HepG2 (cell line): Measurements from ENCODE around the gene CSNK1G1. TPM values are rescaled to one million over a fixed set of nuclear protein-coding genes. Genes with fewer than 3 reads are reported as not detected.

Experiments
- ATAC-seq: fragments of 200-7000 bp; cut with Tn5 transposase; 3 replicates; pipeline ENCODE4 v1.9.1; 2020; ENCODE audit warnings: mild to moderate bottlenecking, moderate library complexity
- BruUV-seq: library from RNA; stranded (reverse); fragments of 400-500 nt; replicated peaks from 2 replicates; lab custom pipeline; 2021; lab: Mats Ljungman, UMichigan
- CTCF ChIA-PET: fragments of 300-600 bp; formaldehyde crosslinking; extraction: SDS; loops from one replicate; lab custom pipeline; 2021; ENCODE audit warnings: low total read pairs, inconsistent platforms, low intra/inter-chr PET ratio; lab: Yijun Ruan, JAX
- POLR2A ChIA-PET: fragments of 350-600 bp; sonication (Branson Sonifier 250); formaldehyde crosslinking; loops from one replicate; lab custom pipeline; 2020; ENCODE audit warnings: antibody characterized with exemption, inconsistent platforms; lab: Yijun Ruan, JAX
- DNase-seq: peaks from one replicate; pipeline ENCODE4 v3.0.0-alpha.2; 2015; ENCODE audit warnings: low spot score
- FAIRE-seq: peaks from 3 replicates; lab custom pipeline; 2011; peaks lifted over from hg19 to GRCh38; lab: Jason Lieb, UNC
- H2AFZ ChIP-seq: one replicate; pipeline ENCODE4 v1.6.1; 2011; ENCODE audit warnings: low read length, inconsistent platforms
- H3K27ac ChIP-seq: fragments of 300-600 bp; 3 replicates; pipeline ENCODE4 v1.8.0; 2011; ENCODE audit warnings: mixed run types, mild to moderate bottlenecking, mixed read lengths, low read length, inconsistent platforms; ENCODE audit not compliant: insufficient read depth; ENCODE audit errors: extremely low read length
- H3K27me3 ChIP-seq, 2 experiments: fragments of 200-600 bp in 1 of 2; 2 replicates in 1 of 2; 3 replicates in 1 of 2; pipeline versions ENCODE4 v1.6.0 to v1.8.0; 2011; ENCODE audit warnings: low read length in 2 of 2, mild to moderate bottlenecking in 2 of 2, moderate library complexity in 2 of 2, inconsistent platforms in 1 of 2; ENCODE audit not compliant: insufficient read depth in 2 of 2, control insufficient read depth in 1 of 2
- H3K36me3 ChIP-seq, 2 experiments: fragments of 200-600 bp in 1 of 2; replicated peaks in 1 of 2; 2 replicates in 1 of 2; 3 replicates in 1 of 2; pipeline versions ENCODE4 v1.5.1 to v1.8.0; 2011; ENCODE audit warnings: low read length in 2 of 2, inconsistent platforms in 1 of 2; ENCODE audit not compliant: insufficient read depth in 2 of 2, control insufficient read depth in 1 of 2
- H3K4me1 ChIP-seq: 2 replicates; pipeline ENCODE4 v1.5.1; 2012; ENCODE audit warnings: low read length, inconsistent platforms; ENCODE audit not compliant: insufficient read depth
- H3K4me2 ChIP-seq: 2 replicates; pipeline ENCODE4 v1.6.0; 2011; ENCODE audit warnings: low read depth, low read length, inconsistent platforms
- H3K4me3 ChIP-seq, 3 experiments: fragments of 200-600 bp in 1 of 3; sonication (generic), shearing (Covaris generic) in 1 of 3; replicated peaks in 1 of 3; 2 replicates each; pipeline ENCODE4 v1.5.1; 2011 to 2016; ENCODE audit warnings: low read length in 3 of 3, inconsistent platforms in 2 of 3, low read depth in 2 of 3, mild to moderate bottlenecking in 2 of 3, control low read depth in 1 of 3, mixed read lengths in 1 of 3; ENCODE audit not compliant: insufficient read depth in 1 of 3
- H3K79me2 ChIP-seq: one replicate; pipeline ENCODE4 v1.6.1; 2011; ENCODE audit warnings: low read length, inconsistent platforms; ENCODE audit not compliant: insufficient read depth
- H3K9ac ChIP-seq: 2 replicates; pipeline ENCODE4 v1.6.0; 2011; ENCODE audit warnings: mild to moderate bottlenecking, low read depth, low read length, inconsistent platforms; ENCODE audit not compliant: insufficient read depth
- H3K9me3 ChIP-seq: 2 replicates; pipeline ENCODE4 v1.5.1; 2012; ENCODE audit warnings: mild to moderate bottlenecking, low read length
- H4K20me1 ChIP-seq: 2 replicates; pipeline ENCODE4 v1.6.0; 2011; ENCODE audit warnings: inconsistent platforms, mild to moderate bottlenecking, low read length, moderate library complexity; ENCODE audit not compliant: insufficient read depth
- ARHGAP35 ChIP-seq: sonication (generic); formaldehyde crosslinking; IDR thresholded peaks from 2 replicates; pipeline ENCODE4 v1.9.0; 2022; ENCODE audit warnings: mild to moderate bottlenecking, inconsistent platforms, moderate library complexity, missing genetic modification reagents, borderline replicate concordance
- CHD2 ChIP-seq: IDR thresholded peaks from 2 replicates; pipeline ENCODE4 v1.6.1; 2011; ENCODE audit warnings: low read depth, low read length, improper control_type of control experiment
- EEA1 ChIP-seq: sonication (generic); formaldehyde crosslinking; IDR thresholded peaks from 2 replicates; pipeline ENCODE4 v1.5.1; 2020; ENCODE audit warnings: mild to moderate bottlenecking, missing genetic modification reagents, borderline replicate concordance
- KDM5A ChIP-seq: fragments of 200-600 bp; sonication (generic); IDR thresholded peaks from 2 replicates; pipeline ENCODE4 v1.7.0; 2018; ENCODE audit warnings: antibody characterized with exemption, mild to moderate bottlenecking, low read length, borderline replicate concordance
- MBNL3 ChIP-seq: fragments of 250-450 bp; sonication (Bioruptor Pico); conservative IDR thresholded peaks from 2 replicates; pipeline ENCODE4 v1.8.0; 2022; ENCODE audit warnings: mild to moderate bottlenecking, inconsistent platforms
- NKX3-1 ChIP-seq: sonication (generic); formaldehyde crosslinking; IDR thresholded peaks from 2 replicates; pipeline ENCODE4 v1.5.0; 2020; ENCODE audit warnings: missing genetic modification reagents
- NRL ChIP-seq: sonication (generic); formaldehyde crosslinking; IDR thresholded peaks from 2 replicates; pipeline ENCODE4 v1.5.0; 2020; ENCODE audit warnings: missing genetic modification reagents, mild to moderate bottlenecking, moderate library complexity, borderline replicate concordance
- PHF21A ChIP-seq: sonication (generic); formaldehyde crosslinking; IDR thresholded peaks from 2 replicates; pipeline ENCODE4 v1.5.0; 2020; ENCODE audit warnings: mild to moderate bottlenecking, missing genetic modification reagents
- POGK ChIP-seq: sonication (generic); formaldehyde crosslinking; conservative IDR thresholded peaks from 2 replicates; pipeline ENCODE4 v1.8.0; 2022; ENCODE audit warnings: mild to moderate bottlenecking, moderate library complexity, missing genetic modification reagents
- SMAD3 ChIP-seq: sonication (generic); formaldehyde crosslinking; IDR thresholded peaks from 2 replicates; pipeline ENCODE4 v1.4.0; 2020; ENCODE audit warnings: missing genetic modification reagents
- SMC3 ChIP-seq: IDR thresholded peaks from 2 replicates; pipeline ENCODE4 v1.6.1; 2011; ENCODE audit warnings: low read length, improper control_type of control experiment
- U2AF1 ChIP-seq: fragments of 200-400 bp; formaldehyde crosslinking; optimal IDR thresholded peaks from 2 replicates; pipeline ENCODE3; 2017; ENCODE audit warnings: mild to moderate bottlenecking, low read depth, low read length
- ZBTB1 ChIP-seq: sonication (generic); formaldehyde crosslinking; IDR thresholded peaks from 2 replicates; pipeline ENCODE4 v1.4.0; 2020; ENCODE audit warnings: missing genetic modification reagents, borderline replicate concordance
- ZBTB7B ChIP-seq: sonication (generic); formaldehyde crosslinking; IDR thresholded peaks from 2 replicates; pipeline ENCODE4 v1.4.0; 2020; ENCODE audit warnings: missing genetic modification reagents
- ZEB1 ChIP-seq: IDR thresholded peaks from 2 replicates; pipeline ENCODE4 v1.6.1; 2012; ENCODE audit warnings: mild to moderate bottlenecking, low read depth, inconsistent platforms; ENCODE audit not compliant: insufficient replicate concordance
- ZFP36L2 ChIP-seq: sonication (generic); formaldehyde crosslinking; IDR thresholded peaks from 2 replicates; pipeline ENCODE4 v1.4.0; 2020; ENCODE audit warnings: missing genetic modification reagents
- ZNF12 ChIP-seq: sonication (generic); formaldehyde crosslinking; IDR thresholded peaks from 2 replicates; pipeline ENCODE4 v1.5.0; 2020; ENCODE audit warnings: missing genetic modification reagents
- ZNF138 ChIP-seq: sonication (generic); formaldehyde crosslinking; IDR thresholded peaks from 2 replicates; pipeline ENCODE4 v1.5.0; 2020; ENCODE audit warnings: mild to moderate bottlenecking, low read depth, missing genetic modification reagents
- ZNF24 ChIP-seq: fragments of 450-650 bp; IDR thresholded peaks from 2 replicates; pipeline ENCODE4 v1.6.1; 2017; ENCODE audit warnings: antibody characterized with exemption, mild to moderate bottlenecking
- ZNF569 ChIP-seq: sonication (generic); formaldehyde crosslinking; IDR thresholded peaks from 2 replicates; pipeline ENCODE4 v1.5.0; 2020; ENCODE audit warnings: mild to moderate bottlenecking, missing genetic modification reagents, moderate library complexity, borderline replicate concordance
- ZNF775 ChIP-seq: sonication (generic); formaldehyde crosslinking; IDR thresholded peaks from 2 replicates; pipeline ENCODE4 v1.4.0; 2020; ENCODE audit warnings: missing genetic modification reagents, mild to moderate bottlenecking, moderate library complexity, borderline replicate concordance
- ZNF891 ChIP-seq: sonication (generic); formaldehyde crosslinking; IDR thresholded peaks from 2 replicates; pipeline ENCODE4 v1.5.0; 2020; ENCODE audit warnings: mild to moderate bottlenecking, missing genetic modification reagents
- WGBS: methylation state at CpG from one replicate; pipeline ENCODE4 v1.1.6; 2017; ENCODE audit warnings: low lambda C conversion rate; 5-methylcytosine and 5-hydroxymethylcytosine counted together
- in situ Hi-C: cut with HindIII; loops from 2 replicates; pipeline ENCODE4 v1.10.0; 2017; ENCODE audit warnings: low pct_unique_long_range_greater_than_20kb; ENCODE audit not compliant: extremely low pct_ligation_motif_present
- intact Hi-C: fragments of 100-400 bp; cut with micrococcal nuclease; formaldehyde crosslinking; loops from one replicate; pipeline ENCODE4 v1.10.0; 2022; ENCODE audit not compliant: unreplicated experiment
- polyA plus RNA-seq, 8 experiments: library from polyadenylated mRNA; depleted of rRNA in 3 of 8; stranded (reverse) in 7 of 8; unstranded in 1 of 8; fragments of >200 nt; fragmentation: Illumina TruSeq in 4 of 8; extraction: Trizol in 4 of 8; gene quantifications; 2 replicates each; pipeline versions ENCODE4 v1.2.1 to v1.2.3, GENCODE V29; 2011 to 2016; ENCODE audit warnings: low read depth in 4 of 8, missing spikeins in 1 of 8, mixed read lengths in 1 of 8; ENCODE audit not compliant: insufficient read depth in 1 of 8
- total RNA-seq, 5 experiments: library from RNA; depleted of rRNA; stranded (reverse); fragments of >200 nt; fragmentation: Illumina TruSeq; extraction: Trizol; gene quantifications; 2 replicates each; pipeline ENCODE4 v1.2.3, GENCODE V29; 2016; ENCODE audit warnings: low read depth in 1 of 5

CSNK1G1 gene
- total and polyA plus RNA-seq, 2 of the 13 experiments (the other 11 are each of a cell fraction or from before 2014, with no cell fraction given), result 8.5 to 12.6 TPM

DNA sequence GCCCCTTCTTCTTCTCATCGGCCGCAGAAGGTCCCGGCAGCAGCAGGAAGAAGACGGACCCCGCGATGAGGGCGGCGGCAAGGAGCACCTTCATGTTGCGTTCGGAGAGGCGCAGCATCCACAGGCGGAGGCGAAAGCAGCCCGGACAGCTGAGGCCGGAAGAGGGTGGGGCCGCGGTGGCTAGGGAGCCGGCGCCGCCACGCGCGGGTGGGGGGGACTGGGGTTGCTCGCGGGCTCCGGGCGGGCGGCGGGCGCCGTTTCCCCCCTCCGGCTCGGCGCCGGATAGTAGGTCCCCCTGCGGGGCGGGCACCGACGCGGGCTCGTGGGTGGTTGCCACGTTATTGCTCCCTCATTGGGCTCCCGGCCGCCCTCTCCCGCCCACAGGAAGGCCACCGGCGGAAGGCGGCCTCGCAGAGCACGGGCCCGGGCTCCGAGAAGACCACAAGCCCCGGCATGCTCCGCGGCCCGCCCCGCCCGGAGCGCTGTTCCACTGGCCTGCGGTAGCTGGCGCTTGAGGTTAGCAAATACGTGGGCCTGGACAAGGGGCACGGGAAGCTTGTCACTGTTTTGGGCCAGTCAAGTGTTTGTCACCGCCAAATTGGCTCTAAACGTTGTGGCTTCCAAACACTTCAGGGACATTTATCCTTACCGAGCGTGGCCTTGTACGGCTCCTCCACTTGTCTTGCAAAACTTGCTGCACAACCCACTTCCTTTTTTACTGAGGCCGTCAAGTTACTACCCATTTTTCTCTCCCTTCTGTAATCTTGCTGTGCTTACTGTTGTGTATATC, 192.9 kb downstream of the CSNK1G1 start, which contains the start of gene PPIB (continued):
- peak; percentile 62; the same call in 1 of the 2 replicates for TF ChIP-seq POGK (CRISPR knock-in tag)
- TF ChIP-seq ZNF569 (CRISPR knock-in tag), result no peak
- TF ChIP-seq SMC3, result no peak
- no peak for TF ChIP-seq ZBTB1 (CRISPR knock-in tag)
- TF ChIP-seq EEA1 (CRISPR knock-in tag), result no peak
- TF ChIP-seq ZNF24, result no peak
- TF ChIP-seq ZFP36L2, result no peak; the same call in 1 of the 2 replicates

DNA sequence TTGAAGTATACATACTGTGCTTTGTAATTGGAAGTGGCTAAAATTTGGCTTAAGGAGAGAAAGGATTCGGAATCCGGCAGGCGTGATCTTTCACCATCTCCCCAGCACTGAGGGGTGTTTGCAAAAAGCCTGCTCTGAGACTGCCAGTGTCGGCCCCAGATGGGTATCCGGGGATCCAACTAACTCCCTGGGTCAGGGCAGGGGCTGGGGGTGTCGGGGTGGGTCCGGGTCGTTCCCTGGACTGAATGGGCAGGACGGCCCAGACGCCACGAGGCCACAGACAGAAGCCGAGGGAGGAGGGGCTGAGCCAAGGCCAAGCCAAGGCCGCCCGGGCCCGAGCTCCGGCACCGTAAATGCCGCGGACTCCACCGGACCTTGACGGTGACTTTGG, 193.5 kb downstream of the CSNK1G1 start:
- peaks cover 18 to 31% of the 10 kb centered on the region in 2 experiments for H3K36me3 ChIP-seq
- intact Hi-C loops, result loop anchor here (5.0 kb wide), 2 partner anchors 195 to 520 kb away; partner anchors contain the start of gene CSNK1G1
- H3K4me2 ChIP-seq, result peak overlapping the region; percentile 87
- 0 out of 2 replicates have a peak, but pooled peaks have one; percentile 29 for TF ChIP-seq ARHGAP35 (CRISPR knock-in tag)
- TF ChIP-seq ZEB1, result peak; percentile 16
- TF ChIP-seq ZNF138, result peak; percentile 62; the same call in 1 of the 2 replicates
- TF ChIP-seq ZNF775 (CRISPR knock-in tag), result no peak
- TF ChIP-seq CHD2, result no peak
- TF ChIP-seq PHF21A, result no peak
- TF ChIP-seq ZNF12 (CRISPR knock-in tag), result 0 out of 2 replicates have a peak, but pooled peaks have one; percentile 12
- TF ChIP-seq MBNL3, result no peak
- TF ChIP-seq KDM5A, result peak; percentile 40; the same call in 1 of the 2 replicates
- TF ChIP-seq NRL (CRISPR knock-in tag), result peak; percentile 43; the same call in 1 of the 2 replicates
- no peak for TF ChIP-seq NKX3-1 (CRISPR knock-in tag)
- TF ChIP-seq SMAD3 (CRISPR knock-in tag), result 0 out of 2 replicates have a peak, but pooled peaks have one; percentile 5
- 0 out of 2 replicates have a peak, but pooled peaks have one; percentile 2 for TF ChIP-seq ZBTB7B (CRISPR knock-in tag)
- peak; percentile 52 for TF ChIP-seq U2AF1
- 0 out of 2 replicates have a peak, but pooled peaks have one; percentile 67 for TF ChIP-seq ZNF891 (CRISPR knock-in tag)

More for the DNA sequence above, 193.5 kb downstream of the CSNK1G1 start:
- ATAC-seq (peak; percentile 51), FAIRE-seq (no peak), DNase-seq (no peak)
- CTCF ChIA-PET, result no interaction called here
- peak overlapping the region; percentile 91 for H3K9ac ChIP-seq
- H3K27ac ChIP-seq, result peak overlapping the region; percentile 87
- H3K4me3 ChIP-seq, result peak overlapping the region; percentile 95 to 98 (median 97)
- H4K20me1 ChIP-seq, result peaks cover 18% of the 10 kb centered on the region
- no peaks in the 10 kb centered on the region; a peak in 1 of 5 replicates for H3K27me3 ChIP-seq
- POLR2A ChIA-PET, result interaction anchor here (0.5 to 4.4 kb wide), 10 partner anchors 9 to 564 kb away, joined by 3 to 52 read pairs (median 9); partner anchors contain the start of genes CIAO2A, SNX1 and TRIP4
- H3K9me3 ChIP-seq, result no peaks in the 10 kb centered on the region
- in situ Hi-C loops, result no loop called here
- H2AFZ ChIP-seq, result no peak overlapping the region
- WGBS, result 3% methylated on average over 5 of the region's 21 CpGs
- no TSS peak for BruUV-seq
- peaks cover 31% of the 10 kb centered on the region for H3K79me2 ChIP-seq
- peaks cover 54% of the 10 kb centered on the region for H3K4me1 ChIP-seq
